ENCODE data around the gene MACROD2.
"Not testable (repeated sequence)": the region's sequence is repeated elsewhere in the genome, so short reads cannot be mapped to it uniquely, and the experiment has no call there.

GRCh38 chr20:16012934-16013333 lies 2017.6 kb downstream of the MACROD2 start:
- TF ChIP-seq, protein P1, sequence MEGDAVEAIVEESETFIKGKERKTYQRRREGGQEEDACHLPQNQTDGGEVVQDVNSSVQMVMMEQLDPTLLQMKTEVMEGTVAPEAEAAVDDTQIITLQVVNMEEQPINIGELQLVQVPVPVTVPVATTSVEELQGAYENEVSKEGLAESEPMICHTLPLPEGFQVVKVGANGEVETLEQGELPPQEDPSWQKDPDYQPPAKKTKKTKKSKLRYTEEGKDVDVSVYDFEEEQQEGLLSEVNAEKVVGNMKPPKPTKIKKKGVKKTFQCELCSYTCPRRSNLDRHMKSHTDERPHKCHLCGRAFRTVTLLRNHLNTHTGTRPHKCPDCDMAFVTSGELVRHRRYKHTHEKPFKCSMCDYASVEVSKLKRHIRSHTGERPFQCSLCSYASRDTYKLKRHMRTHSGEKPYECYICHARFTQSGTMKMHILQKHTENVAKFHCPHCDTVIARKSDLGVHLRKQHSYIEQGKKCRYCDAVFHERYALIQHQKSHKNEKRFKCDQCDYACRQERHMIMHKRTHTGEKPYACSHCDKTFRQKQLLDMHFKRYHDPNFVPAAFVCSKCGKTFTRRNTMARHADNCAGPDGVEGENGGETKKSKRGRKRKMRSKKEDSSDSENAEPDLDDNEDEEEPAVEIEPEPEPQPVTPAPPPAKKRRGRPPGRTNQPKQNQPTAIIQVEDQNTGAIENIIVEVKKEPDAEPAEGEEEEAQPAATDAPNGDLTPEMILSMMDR (IDR thresholded peaks at IDR 0.05; ENCODE audit: insufficient read depth, low read length, poor library complexity, severe bottlenecking): not testable (repeated sequence)
- not testable (repeated sequence) for TF ChIP-seq EZH2phosphoT487 (conservative IDR thresholded peaks at IDR 0.05; ENCODE audit: low read length)
